Right renal pelvis (tissue), 4 donors: ENCODE data around the gene RNF26. TPM values are rescaled to one million over a fixed set of nuclear protein-coding genes. Genes with fewer than 3 reads are reported as not detected.

Experiments used
- DNase-seq, 4 donors: peaks; one replicate each; pipeline ENCODE4 v3.0.0-alpha.2; 2013; ENCODE audit warnings: low read depth in 4 of 4, low spot score in 3 of 4, missing footprints in 1 of 4
- polyA plus RNA-seq, 4 donors: library from polyadenylated mRNA; unstranded; fragments of 120-200 nt; gene quantifications; one replicate each; pipeline ENCODE4 v1.2.1, GENCODE V29; 2013; ENCODE audit not compliant: insufficient read length in 4 of 4

RNF26 gene
- polyA plus RNA-seq, 4 donors = 32.2 to 36.8 (median 32.9) TPM

DNA sequence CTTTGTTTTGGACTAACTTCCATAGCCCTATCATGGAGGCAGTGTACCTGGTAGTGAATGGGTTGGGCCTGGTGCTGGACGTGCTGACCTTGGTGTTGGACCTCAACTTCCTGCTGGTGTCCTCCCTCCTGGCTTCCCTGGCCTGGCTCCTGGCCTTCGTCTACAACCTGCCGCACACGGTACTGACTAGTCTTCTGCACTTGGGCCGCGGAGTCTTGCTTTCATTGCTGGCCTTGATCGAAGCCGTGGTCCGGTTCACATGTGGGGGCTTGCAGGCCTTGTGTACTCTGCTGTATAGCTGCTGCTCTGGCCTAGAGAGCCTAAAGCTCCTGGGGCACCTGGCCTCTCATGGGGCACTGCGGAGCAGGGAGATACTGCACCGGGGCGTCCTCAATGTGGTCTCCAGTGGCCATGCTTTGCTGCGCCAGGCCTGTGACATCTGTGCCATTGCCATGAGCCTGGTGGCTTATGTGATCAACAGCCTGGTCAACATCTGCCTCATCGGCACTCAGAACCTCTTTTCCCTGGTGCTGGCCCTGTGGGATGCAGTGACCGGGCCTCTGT lies 846 bp downstream of the RNF26 start:
- DNase-seq = no peak

GRCh38 chr11:119335655-119336543 lies 1.6 kb downstream of the RNF26 start:
- DNase-seq = no peak

DNA sequence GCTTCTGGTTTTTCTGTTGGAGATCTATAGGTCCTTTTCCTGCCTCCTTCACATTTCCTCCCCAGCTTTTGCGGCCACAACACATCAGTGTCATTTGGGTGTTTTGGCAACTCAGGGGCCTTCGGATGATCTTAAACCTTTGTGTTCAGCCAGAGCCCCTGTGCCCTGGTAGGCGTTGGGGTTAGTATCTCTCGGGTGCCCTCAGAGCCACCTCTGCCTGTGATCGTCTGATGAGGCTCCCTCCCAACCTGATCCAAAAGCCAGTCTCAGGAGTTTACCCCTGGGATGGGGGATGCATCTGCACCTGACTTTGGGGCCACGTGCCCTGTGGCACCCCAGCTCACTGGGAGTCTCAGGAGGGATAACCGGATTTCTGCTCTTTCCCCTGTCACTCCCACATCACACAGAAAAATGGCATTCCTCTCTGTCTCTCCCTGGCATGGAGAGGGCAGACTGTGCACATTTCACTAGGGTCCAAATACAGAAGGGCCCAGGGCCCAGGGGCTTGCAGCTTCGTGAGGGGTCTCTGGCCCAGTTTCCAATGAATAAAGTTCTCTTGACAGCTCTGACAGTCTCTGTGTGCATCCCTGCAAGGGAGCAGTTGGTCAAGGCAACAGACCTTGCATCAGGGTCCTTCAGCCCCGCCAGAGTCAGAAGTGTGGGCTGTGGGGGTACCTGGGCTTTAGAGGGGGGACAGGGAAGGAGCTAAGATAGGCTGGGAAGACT lies 2.6 kb downstream of the RNF26 start:
- no peak for DNase-seq

DNA sequence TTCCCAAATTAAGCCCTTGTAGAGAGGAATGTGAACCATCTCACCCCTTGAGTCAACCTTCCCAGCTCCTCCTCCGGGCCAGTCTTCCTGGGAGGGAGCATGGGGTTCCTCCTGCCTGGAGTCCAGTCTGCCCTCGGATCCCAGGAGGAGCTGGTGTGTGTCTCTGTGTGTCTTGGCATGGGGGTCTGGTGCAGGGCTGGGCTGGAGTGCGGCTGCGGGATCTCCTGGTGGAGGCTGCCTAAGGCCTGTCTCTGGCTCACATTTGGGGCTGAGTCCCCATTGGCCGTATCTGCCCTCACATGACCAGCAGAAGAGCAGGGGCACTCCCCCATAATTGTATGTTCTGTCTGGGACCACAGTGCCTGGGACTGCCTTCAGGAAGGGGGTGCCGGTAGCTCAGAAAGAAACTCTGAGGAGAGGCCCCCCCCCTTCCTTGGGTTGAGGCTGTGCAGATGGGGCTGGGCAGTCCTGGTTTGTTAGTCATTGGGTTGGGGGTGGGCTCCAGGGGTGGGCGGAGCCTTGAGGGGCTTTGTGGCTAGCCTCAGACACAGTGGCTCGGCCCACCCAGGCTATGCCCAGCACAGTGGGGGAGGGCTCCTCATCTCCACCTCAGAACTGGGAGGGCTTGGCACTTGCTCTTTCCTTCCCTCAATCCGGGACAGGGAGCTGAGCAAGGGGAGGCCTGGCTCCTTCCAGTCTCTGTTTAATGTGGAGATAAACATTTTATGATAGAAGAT lies 3.4 kb downstream of the RNF26 start:
- no peak for DNase-seq

DNA sequence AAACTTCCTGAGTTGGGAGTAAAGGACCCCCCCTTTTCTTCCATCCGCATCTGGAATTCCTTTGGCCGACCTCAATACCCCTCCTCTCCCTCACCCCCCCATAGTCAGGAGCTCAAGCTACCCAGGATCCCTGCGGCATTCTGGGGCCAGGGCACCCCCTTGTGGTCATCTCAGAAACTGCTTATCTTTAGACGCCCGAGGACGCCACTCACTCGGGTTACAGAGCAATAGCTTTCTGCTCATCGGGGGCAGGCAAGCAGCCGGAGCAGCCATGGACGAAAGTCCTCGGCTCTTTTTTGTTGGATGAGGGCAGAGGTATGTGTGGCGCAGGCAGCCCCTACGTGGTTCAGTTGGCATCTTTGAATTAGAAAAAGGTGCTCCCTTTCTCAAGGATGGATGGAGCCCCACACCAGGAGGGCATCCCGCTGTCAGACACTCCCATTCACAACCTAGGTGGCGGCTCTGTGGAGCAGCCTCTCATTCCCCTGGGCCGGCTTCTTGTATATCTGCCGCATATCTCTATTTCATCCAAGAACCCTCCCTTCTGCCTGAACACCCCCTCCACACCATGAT lies 4.1 kb downstream of the RNF26 start:
- no peak for DNase-seq

GRCh38 chr11:119338965-119339588 lies 4.8 kb downstream of the RNF26 start:
- no peak for DNase-seq

- DNase-seq = no peak
These were observed 5.4 kb downstream of the RNF26 start for GRCh38 chr11:119339589-119340334.

GRCh38 chr11:119340335-119341221 lies 6.3 kb downstream of the RNF26 start, which contains the start of gene C1QTNF5:
TSS of gene C1QTNF5 (minus strand) at chr11:119340883. CDS start at chr11:119340397, 486 bp downstream.
- DNase-seq = no peak

- DNase-seq = no peak
These were observed 7.1 kb downstream of the RNF26 start for GRCh38 chr11:119341222-119342022.

DNA sequence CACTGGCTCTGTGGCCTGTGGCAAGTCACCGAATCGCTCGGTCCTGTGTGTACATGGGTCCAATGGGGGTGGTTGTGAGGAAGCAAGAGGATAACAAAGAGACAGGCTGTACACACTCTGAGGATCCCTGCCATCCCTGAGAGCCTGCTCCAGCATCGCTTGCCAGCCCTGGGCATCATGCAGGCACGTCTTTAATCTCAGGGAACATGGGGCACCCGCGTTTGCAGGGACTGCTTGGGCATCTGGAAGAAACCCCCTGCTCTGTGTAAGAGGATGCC lies 7.6 kb downstream of the RNF26 start:
- DNase-seq = no peak

DNA sequence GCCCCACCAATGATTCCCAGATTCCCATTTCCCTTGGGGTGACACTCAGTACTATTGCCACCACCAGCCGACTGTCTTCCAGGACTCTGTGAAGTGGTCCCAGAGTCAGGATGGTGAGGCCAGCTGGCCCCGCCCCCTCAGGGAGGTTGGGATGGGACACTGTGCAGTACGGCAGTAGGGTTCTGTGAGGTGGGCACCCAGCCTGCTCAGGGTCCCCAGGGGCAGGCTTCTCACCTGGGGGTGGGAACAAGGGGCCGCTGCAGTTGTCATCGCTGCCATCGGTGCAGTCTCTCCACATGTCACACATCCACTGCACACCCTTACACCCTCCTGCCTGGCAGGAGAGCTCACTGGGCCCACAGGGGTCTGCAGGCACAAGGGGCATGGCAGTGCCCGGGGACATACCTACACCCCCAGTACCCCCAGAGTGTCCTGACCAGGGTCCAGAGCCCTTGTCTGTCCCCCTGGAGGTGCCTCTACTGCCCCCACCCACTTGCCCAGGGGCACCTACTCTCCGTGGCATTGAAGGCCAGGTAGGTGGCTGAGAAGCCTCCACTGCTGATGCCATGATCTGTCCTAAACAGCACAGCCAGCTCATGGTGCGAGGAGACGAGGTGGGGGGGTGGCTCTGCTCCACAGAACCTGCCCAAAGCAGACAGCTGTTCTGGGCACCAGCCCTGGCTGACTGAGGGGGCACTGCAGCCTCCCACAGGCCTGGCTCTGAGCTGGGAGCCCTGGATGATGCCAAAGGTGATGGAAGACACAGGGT lies 8.2 kb downstream of the RNF26 start:
- DNase-seq = no peak

DNA sequence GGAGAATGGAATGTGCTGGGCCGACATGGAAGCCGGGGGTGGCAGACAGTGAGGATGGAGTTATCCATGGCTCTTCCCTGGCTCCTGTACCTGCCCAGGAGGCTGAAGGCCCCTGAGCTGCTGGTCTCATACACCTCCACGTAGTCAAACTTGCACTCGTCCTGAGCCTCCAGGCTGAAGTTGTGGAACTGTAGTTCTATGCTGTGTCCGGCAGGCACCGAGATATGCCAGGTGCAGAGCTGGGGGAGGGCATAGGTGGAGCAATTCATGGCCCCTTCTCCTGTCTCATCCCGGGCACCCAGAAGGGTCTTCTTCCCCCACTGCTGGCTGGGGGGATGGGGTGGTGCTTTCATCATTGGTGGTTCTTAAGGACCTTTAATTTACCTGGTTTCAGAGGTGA lies 9.4 kb downstream of the RNF26 start:
- no peak for DNase-seq

GRCh38 chr11:119344291-119345010 lies 10.1 kb downstream of the RNF26 start:
- no peak for DNase-seq

DNA sequence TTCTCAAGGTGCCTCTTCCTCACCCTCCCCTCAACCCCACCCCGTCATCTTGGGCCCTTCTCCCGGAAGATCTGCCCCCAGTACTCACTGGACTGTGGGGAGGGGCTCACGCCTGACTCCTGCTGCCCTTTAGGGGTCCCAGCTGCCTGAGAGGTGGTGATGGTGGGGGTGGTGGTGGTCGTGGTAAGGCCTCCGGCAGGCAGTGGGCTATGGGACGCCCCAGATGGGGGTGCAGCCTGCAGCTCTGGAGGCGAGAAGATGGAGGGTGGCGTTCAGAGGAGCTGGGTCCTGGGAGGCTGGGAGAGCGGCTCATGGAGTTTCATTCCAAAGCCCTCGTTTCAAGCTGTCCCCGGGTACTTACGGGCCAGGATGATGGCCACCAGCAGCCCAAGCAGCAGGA lies 11.4 kb downstream of the RNF26 start:
- DNase-seq = no peak

- DNase-seq = no peak
These were observed 12.3 kb downstream of the RNF26 start, which contains the start of gene MFRP for GRCh38 chr11:119346605-119347004. TSS of gene MFRP (minus strand) at chr11:119346705. CDS start at chr11:119346513, 192 bp downstream.

DNA sequence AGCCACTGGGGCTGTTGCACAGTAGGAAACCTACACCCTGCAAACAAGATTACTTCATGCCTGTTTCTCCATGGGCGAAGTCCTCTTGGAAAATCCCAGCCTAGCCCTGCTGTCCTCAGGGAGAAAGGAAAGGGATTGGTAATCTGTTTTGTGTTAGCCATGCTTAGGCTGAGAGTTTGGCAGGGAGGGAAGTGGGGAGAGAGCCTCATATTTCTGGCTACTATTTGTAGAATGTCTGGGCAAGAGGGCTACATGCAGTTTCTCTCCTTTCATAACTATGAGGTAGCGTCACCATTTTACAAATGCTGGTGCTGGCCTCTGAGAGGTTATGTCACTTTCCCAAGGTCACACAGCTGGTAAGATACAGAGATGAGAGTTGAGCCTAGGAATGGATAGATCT lies 12.9 kb downstream of the RNF26 start:
- DNase-seq = no peak
